GM19099 (cell line): ENCODE data around the gene ST8SIA2.

ENCODE experiments used
- POLR2A ChIP-seq: IDR thresholded peaks from 3 replicates; pipeline ENCODE4 v1.6.1; 2011; ENCODE audit warnings: low read depth; ENCODE audit not compliant: insufficient read length; ENCODE audit errors: extremely low read depth

ST8SIA2 gene

DNA sequence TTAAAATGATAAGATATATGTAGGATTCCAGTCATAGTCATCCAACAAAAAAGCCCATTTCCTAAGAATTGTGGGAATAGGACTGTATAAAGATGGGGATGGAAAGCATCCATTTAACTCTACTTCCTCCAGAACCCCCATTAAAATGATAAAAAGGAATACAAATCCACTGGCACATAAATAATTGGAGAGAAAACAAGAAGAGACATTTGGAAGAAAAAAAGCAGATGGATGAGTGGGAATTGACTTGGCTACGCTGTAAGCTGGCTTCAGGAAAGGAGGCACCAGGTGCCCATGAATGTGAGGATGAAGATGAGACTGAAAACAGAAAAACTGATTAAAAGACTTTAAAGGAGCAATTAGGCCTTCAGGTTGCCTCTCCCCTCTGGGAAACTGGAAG is 91.8 kb downstream of the ST8SIA2 start:
- TF ChIP-seq POLR2A = no peak

DNA sequence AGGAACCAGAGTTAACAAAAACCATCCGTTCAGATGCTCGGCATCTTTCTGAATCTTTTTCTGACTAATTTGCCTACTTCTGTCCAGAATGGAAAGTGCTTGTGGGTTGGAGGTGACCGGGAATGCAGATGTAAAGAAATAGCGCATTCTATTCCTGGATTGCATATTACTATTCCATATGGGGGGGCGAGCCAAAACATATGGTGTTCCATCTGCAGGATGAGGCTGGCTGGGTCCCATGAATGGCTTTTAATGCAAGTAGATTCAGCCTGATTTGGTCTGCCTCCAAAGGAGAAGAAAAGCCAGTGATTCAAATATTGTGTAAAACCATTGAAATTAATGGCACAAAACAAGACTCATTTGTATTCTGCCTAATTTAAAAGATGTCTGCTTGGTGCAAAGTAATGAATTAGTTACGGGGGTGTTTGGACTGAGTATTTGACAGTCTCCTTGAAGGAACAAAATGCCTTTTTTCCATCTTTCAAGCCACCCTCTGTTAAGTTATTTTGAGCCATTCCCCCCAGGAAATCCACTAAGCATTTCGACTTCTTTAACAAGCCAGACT is 99.0 kb downstream of the ST8SIA2 start:
- no peak for TF ChIP-seq POLR2A

DNA sequence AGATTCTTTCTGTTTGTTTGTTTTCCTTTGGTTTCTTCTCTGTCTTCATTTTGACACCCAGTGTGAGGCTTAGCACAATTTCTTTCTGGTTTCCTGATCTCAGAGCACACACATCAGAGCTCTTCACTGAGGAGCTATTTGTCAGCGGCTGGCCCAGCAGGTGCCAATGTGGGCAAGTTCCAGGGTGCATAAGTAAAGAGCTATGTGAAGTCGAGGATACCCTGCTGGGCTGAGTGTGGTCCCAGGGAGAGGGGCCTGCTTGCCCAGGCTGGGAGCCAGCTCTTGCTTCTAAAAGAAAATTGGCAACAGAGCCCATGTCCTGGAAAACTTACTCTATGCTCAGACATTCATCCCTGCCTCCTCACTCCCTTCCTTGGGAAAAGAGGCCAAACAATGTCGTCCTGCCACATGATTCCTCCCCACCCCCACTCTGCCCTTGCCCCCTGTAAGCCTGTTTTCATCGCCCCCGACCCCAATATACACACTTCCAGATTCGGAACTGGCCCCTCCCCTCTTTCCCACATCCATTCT is 101.2 kb downstream of the ST8SIA2 start:
- TF ChIP-seq POLR2A = no peak

DNA sequence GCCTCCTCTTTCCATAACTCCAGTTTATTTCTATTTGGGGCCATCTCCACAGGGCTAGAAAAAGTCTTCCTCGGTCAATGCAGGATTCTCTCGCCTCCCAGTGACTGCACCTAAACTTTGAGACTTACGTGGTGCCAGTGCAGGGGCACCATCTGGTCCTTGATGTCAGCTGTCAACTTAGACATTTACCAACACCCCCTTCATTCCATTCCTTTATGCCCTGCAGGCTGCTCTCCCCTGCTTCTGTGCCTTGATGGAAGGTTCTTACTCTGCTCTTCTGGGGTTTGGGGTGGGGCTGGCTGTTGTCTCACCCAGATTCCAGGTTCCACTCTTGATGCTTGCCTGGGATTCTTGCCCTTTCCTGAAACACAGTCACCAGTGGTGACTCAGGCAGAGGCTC is 101.8 kb downstream of the ST8SIA2 start:
- no peak for TF ChIP-seq POLR2A

DNA sequence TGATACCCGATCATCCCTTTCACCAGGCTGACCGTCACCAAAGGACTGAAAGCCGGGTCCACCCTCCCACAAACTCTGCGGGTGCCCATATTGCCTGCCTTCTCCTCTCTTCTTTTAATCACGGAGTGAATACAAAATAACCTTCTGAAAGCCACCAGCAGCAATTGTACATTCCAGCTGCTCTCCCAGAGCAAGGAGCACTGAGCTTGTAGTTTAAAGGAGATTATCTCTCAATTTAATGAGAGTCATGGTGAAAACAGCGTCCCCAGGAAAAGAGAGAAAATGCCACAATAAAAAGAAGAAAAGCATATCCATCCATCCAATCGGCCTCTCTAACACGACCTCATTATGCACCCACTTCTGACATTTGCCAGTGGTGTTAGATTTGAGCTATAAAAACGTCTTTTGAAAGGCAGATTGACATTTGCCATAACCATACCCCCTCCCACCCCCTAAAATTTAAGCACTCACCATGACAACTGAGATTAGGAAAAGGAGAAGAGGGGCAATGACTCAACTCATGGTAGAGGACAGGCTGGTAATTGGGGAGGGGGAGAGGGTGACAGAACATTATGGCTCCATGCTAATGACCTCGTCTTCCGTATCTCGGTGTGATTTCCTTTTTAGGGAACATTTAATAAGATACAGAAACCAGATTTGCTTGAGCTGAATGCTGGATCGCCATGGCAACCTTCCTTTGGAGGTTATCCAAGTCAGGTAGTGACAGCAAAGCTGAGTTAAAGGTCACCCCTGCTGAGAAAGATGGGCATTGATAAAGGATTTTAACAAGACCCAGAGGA is 106.2 kb downstream of the ST8SIA2 start:
- no peak for TF ChIP-seq POLR2A

DNA sequence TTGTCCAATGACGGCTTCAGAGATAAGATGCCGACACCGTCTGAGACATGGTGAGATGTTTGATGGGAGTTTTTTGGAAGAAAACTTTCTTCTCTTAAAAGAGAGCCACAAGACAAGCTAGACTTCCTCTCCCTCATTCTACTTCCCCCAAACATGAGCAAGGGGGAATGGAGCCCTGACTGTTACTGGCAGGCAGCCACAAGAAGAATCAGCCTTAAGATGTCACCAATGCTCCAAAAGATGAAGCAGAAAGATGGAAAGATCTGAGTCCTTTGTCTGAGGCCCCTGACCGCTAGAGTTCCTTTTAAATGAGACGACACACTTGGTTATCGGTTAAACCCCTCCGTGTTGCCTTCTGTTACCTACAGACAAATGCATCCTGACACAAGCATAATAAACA is 108.7 kb downstream of the ST8SIA2 start:
- TF ChIP-seq POLR2A = no peak

DNA sequence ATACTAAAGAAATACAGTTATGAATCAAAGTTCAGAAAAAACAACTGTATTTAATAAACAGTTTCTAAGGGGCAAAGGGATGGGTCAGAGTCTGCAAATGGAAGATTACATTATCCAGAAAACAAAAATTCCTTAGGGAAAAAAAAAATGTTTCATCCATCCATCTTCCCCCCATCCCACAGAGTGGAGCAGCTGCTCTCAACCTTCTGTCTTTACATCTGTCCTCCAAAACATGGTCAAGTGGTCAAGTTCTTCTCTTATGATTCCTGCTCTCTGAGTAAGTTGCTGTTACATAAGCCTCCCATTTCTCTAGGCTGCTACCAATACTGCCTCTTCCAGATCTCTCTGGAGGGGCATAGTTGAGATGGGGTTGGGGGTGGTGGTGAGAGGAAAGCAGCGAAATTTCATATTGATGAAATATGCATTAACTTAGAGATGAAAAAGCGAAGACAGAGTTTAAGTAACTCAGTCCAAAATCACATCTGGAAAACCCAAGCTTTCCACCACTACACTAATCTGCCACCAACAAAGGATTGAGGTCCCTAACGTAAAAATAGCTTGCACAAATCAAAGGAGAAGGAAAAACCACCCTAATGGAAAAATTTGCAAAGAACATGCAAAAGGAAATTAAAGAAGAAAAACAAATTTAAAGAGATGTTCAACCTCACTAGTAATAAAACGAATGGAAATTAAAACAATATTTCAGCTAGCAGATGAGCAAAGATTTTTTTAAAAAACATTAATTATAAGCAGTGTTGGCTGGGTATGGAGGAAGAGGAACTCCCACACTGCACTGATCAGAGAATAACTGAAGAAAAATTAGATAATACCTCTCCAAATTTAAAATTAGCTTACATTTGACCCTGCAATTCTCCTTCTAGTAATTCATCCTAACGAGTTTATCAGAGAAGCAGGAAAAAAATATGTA is 109.5 kb downstream of the ST8SIA2 start:
- TF ChIP-seq POLR2A = no peak

DNA sequence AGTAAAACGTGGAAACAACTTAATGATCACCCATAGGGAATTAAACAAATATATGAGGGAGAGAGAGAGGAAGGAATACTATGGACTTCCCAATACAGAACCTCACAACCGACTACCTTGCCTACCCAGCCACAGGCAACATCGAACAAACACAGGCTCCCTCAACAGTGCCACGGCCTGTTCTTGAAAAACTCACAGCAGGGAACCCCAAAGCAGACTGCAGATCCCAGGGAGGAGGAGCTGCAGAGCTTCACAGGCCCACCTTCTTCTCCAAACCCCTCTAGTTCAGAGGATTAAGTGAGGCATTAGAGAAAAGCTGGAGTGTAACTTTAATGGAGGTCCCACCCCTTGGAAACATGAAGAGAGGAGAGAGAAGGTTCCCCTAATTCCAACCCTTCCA is 110.2 kb downstream of the ST8SIA2 start:
- TF ChIP-seq POLR2A = no peak

DNA sequence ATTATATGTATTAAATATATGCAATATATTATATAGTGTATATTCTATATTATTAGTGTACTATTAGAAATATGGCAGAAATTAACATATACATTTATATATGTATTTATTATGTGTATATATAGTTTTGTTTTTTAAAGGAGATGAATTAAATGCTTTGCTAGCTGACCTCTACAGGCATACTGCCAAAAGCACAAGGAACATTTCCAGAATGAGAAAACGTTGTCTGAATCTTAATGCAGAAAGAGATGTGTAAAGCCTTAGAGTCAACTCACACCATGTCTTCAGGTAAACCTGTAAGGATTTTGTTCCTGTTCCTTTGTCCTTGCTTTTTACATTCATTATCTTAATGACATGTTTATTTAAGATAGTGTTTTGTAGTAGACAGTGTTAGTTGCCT is 111.9 kb downstream of the ST8SIA2 start:
- no peak for TF ChIP-seq POLR2A

DNA sequence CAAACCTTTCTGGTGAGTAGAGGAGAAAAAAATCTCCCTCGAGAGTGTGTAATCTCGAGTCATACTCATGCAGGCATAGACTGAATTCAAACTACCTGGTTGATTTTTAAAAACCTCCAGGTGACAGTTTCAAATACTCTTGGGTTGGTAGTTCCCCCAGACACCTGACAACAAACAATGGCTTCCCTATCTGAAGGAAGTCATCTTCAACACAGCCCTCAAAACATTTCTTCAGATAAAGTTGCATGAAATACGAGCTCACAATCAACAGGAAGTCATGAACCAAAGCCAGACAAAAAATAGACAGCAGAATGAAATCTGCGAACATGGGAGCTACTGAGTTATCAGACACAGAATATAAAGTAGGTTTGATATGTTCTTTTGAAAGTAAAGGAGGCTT is 112.8 kb downstream of the ST8SIA2 start:
- no peak for TF ChIP-seq POLR2A

DNA sequence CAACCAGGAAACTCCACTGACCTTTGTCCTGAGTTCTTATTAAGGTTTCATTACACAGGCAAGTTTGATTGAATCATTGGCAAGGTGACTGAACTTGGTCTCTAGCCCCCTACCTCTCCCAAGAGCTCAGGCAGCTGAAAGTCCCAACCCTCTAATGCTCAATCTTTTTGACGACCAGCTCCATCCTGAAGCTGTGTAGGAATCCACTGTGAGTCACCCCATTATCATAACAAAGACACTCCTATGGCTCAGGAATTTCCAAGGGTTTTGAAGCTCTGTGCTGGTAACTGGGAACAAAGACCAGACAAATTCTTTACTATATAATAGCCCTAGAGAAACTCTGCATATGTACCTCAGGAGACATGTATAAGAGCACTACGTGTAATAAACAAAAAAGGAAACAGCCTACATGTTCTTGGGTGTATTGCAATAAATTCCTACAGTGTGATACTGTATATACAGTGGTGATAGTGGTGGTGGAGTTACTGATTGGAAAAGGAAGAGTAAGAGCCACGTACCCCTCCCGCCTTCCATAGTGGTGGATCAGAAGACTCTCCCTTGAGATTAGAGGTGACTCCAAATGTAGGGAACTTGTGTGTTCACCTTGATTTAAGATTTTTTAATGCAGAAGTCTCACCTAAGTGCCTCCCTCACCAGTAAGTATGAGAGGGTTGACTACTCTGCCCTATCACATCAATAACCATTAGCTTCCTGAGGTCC is 116.6 kb downstream of the ST8SIA2 start:
- TF ChIP-seq POLR2A = no peak
